Peyer's patch (tissue), 4 donors: ENCODE measurements around the gene TECPR2.

Source experiments
- POLR2A ChIP-seq, 2 donors: fragments of 450-650 bp; IDR thresholded peaks; one replicate each; pipeline ENCODE4 v1.5.1; 2017; ENCODE audit warnings: antibody characterized with exemption in 2 of 2, mild to moderate bottlenecking in 2 of 2, moderate library complexity in 2 of 2
- TF ChIP-seq, protein P1 (sequence below), 6 experiments: fragments of 450-650 bp in 4 of 6; fragments of 200-600 bp in 2 of 6; sonication (generic) in 1 of 6; IDR thresholded peaks; one replicate each; pipeline ENCODE4 v1.5.1; 2017 to 2019; ENCODE audit warnings: antibody characterized with exemption in 6 of 6, mild to moderate bottlenecking in 3 of 6, moderate library complexity in 1 of 6

DNA sequence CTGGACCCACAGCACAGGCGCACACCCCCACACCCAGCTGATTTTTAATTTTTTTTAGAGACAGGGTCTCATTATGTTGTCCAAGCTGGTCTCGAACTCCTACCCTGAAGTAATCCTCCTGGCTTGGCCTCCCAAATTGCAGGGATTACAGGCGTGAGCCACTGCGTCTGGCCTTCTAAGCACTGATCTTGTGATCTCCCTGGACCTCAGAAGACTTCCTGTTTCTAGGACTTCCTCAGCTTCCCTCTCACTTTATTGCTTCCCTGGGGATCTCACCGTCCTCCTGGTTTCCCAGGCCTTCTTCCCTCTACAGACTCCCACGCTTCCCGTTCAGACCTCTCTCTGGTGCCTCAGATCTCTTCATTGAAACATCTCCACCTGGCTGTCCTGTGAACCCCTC, 29.4 kb upstream of the TECPR2 start:
- TF ChIP-seq, protein P1, sequence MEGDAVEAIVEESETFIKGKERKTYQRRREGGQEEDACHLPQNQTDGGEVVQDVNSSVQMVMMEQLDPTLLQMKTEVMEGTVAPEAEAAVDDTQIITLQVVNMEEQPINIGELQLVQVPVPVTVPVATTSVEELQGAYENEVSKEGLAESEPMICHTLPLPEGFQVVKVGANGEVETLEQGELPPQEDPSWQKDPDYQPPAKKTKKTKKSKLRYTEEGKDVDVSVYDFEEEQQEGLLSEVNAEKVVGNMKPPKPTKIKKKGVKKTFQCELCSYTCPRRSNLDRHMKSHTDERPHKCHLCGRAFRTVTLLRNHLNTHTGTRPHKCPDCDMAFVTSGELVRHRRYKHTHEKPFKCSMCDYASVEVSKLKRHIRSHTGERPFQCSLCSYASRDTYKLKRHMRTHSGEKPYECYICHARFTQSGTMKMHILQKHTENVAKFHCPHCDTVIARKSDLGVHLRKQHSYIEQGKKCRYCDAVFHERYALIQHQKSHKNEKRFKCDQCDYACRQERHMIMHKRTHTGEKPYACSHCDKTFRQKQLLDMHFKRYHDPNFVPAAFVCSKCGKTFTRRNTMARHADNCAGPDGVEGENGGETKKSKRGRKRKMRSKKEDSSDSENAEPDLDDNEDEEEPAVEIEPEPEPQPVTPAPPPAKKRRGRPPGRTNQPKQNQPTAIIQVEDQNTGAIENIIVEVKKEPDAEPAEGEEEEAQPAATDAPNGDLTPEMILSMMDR (IDR thresholded peaks at IDR 0.05), result no peak
- TF ChIP-seq POLR2A (IDR thresholded peaks at IDR 0.05), result no peak
